Measurements from ENCODE around the gene PCDHGA1.
"Not testable (repeated sequence)": the region's sequence is repeated elsewhere in the genome, so short reads cannot be mapped to it uniquely, and the experiment has no call there.

Gene PCDHGA1

GRCh38 chr5:141382469-141383294, 52.4 kb downstream of the PCDHGA1 start, which contains the start of gene PCDHGA7:
TSS of gene PCDHGA7 (plus strand) at chr5:141382742. CDS start at chr5:141382900, 158 bp downstream.
- DNase-seq: no peak

- DNase-seq: no peak
These were observed 53.0 kb downstream of the PCDHGA1 start for GRCh38 chr5:141383345-141383744.

GRCh38 chr5:141384471-141385267, 54.4 kb downstream of the PCDHGA1 start:
- DNase-seq: no peak

- DNase-seq: not testable (repeated sequence)
These were observed 57.4 kb downstream of the PCDHGA1 start, which contains the start of gene PCDHGB4 for GRCh38 chr5:141387557-141388311. TSS of gene PCDHGB4 (plus strand) at chr5:141387698. CDS start at chr5:141387885, 187 bp downstream.

- DNase-seq: no peak
These were observed 58.3 kb downstream of the PCDHGA1 start for GRCh38 chr5:141388661-141389060.

GRCh38 chr5:141389153-141390042, 59.1 kb downstream of the PCDHGA1 start:
- no peak for DNase-seq

GRCh38 chr5:141392429-141393198, 62.3 kb downstream of the PCDHGA1 start, which contains the start of gene PCDHGA8:
TSS of gene PCDHGA8 (plus strand) at chr5:141392633. CDS start at chr5:141392814, 181 bp downstream.
- DNase-seq: no peak

GRCh38 chr5:141393267-141393666, 63.0 kb downstream of the PCDHGA1 start:
- DNase-seq: no peak

- not testable (repeated sequence) for DNase-seq
These were observed 64.3 kb downstream of the PCDHGA1 start for GRCh38 chr5:141394401-141395187.

GRCh38 chr5:141397756-141398551, 67.6 kb downstream of the PCDHGA1 start, which contains the start of gene PCDHGB5:
TSS of gene PCDHGB5 (plus strand) at chr5:141397947. CDS start at chr5:141398128, 181 bp downstream.
- DNase-seq: peak in 1 of 58 donors; percentile 10

- no peak for DNase-seq
These were observed 68.3 kb downstream of the PCDHGA1 start for GRCh38 chr5:141398608-141399007.

- no peak for DNase-seq
These were observed 69.4 kb downstream of the PCDHGA1 start for GRCh38 chr5:141399555-141400258.

GRCh38 chr5:141402553-141403243, 72.4 kb downstream of the PCDHGA1 start, which contains the start of gene PCDHGA9:
TSS of gene PCDHGA9 (plus strand) at chr5:141402778. CDS start at chr5:141402953, 175 bp downstream.
- peak in 2 of 58 donors; percentile 21 to 27 for DNase-seq

- DNase-seq: no peak
These were observed 73.1 kb downstream of the PCDHGA1 start for GRCh38 chr5:141403387-141403786.

- DNase-seq: not testable (repeated sequence)
These were observed 77.6 kb downstream of the PCDHGA1 start, which contains the start of gene PCDHGB6 for GRCh38 chr5:141407790-141408505. TSS of gene PCDHGB6 (plus strand) at chr5:141408021. CDS start at chr5:141408203, 182 bp downstream.
